K562 (cell line): Measurements from ENCODE around the gene GATAD2B. TPM values are rescaled to one million over a fixed set of nuclear protein-coding genes. Genes with fewer than 3 reads are reported as not detected.
A peak's percentile ranks its signal among the peaks of the same experiment; 100 is the strongest.

Source experiments
- DPF2 ChIP-seq: fragments of 450-650 bp; IDR thresholded peaks from 2 replicates; pipeline ENCODE4 v1.6.1; 2016
- ELF4 ChIP-seq: fragments of 450-650 bp; formaldehyde crosslinking; IDR thresholded peaks from 2 replicates; pipeline ENCODE4 v1.4.0; 2022; ENCODE audit warnings: missing genetic modification characterization
- ILF3 ChIP-seq: fragments of 450-650 bp; IDR thresholded peaks from 2 replicates; pipeline ENCODE4 v1.6.1; 2018; ENCODE audit warnings: antibody characterized with exemption, mild to moderate bottlenecking, moderate library complexity, borderline replicate concordance
- JUND ChIP-seq, 2 experiments: IDR thresholded peaks; 2 replicates in 1 of 2; 3 replicates in 1 of 2; pipeline ENCODE4 v1.6.1; 2011; ENCODE audit warnings: borderline replicate concordance in 2 of 2, low read depth in 2 of 2, low read length in 2 of 2, improper control_type of control experiment in 1 of 2, missing biosample characterization in 1 of 2, missing genetic modification characterization in 1 of 2, missing genetic modification reagents in 1 of 2
- MXI1 ChIP-seq: IDR thresholded peaks from 2 replicates; pipeline ENCODE4 v1.6.1; 2011; ENCODE audit warnings: low read depth, mild to moderate bottlenecking, improper control_type of control experiment, low read length
- NEUROD1 ChIP-seq: fragments of 150-350 bp; IDR thresholded peaks from 2 replicates; pipeline ENCODE4 v1.6.1; 2014; ENCODE audit warnings: borderline replicate concordance, low read length, low read depth; ENCODE audit not compliant: partially characterized antibody
- NR2C2 ChIP-seq, 2 experiments: fragments of 200-800 bp in 1 of 2; sonication (Bioruptor generic) in 1 of 2; sonication (generic) in 1 of 2; formaldehyde crosslinking in 1 of 2; IDR thresholded peaks; 2 replicates each; pipeline versions ENCODE4 v1.6.1 to v1.8.0; 2016 to 2022; ENCODE audit warnings: mild to moderate bottlenecking in 1 of 2, missing compliant biosample characterization in 1 of 2, missing genetic modification characterization in 1 of 2, missing genetic modification reagents in 1 of 2
- NRF1 ChIP-seq, 2 experiments: fragments of 450-650 bp; IDR thresholded peaks in 1 of 2; conservative IDR thresholded peaks in 1 of 2; 2 replicates each; pipeline ENCODE4 v1.6.1; 2014; ENCODE audit warnings: mild to moderate bottlenecking in 2 of 2
- RBM22 ChIP-seq: fragments of 200-400 bp; formaldehyde crosslinking; IDR thresholded peaks from 2 replicates; pipeline ENCODE4 v1.6.1; 2018; ENCODE audit warnings: low read length, low read depth; ENCODE audit not compliant: poor library complexity, severe bottlenecking
- RERE ChIP-seq: sonication (generic); formaldehyde crosslinking; IDR thresholded peaks from 2 replicates; pipeline ENCODE4 v1.8.0; 2023; ENCODE audit warnings: missing genetic modification reagents, mild to moderate bottlenecking, borderline replicate concordance
- SIRT6 ChIP-seq: IDR thresholded peaks from one replicate; pipeline ENCODE4 v1.6.1; 2012; ENCODE audit warnings: low read depth, mild to moderate bottlenecking, control low read depth, inconsistent platforms, low read length, moderate library complexity
- ZBTB9 ChIP-seq: fragments of 450-650 bp; formaldehyde crosslinking; IDR thresholded peaks from 2 replicates; pipeline ENCODE4 v1.4.0; 2020; ENCODE audit warnings: mild to moderate bottlenecking, moderate library complexity
- ZC3H4 ChIP-seq: sonication (generic); formaldehyde crosslinking; IDR thresholded peaks from 2 replicates; pipeline ENCODE4 v1.9.0; 2021; ENCODE audit warnings: missing genetic modification reagents, borderline replicate concordance
- ZHX1 ChIP-seq: fragments of 150-350 bp; conservative IDR thresholded peaks from 2 replicates; pipeline ENCODE4 v1.6.1; 2014; ENCODE audit warnings: low read length
- ZNF561 ChIP-seq: fragments of 450-650 bp; formaldehyde crosslinking; conservative IDR thresholded peaks from 2 replicates; pipeline ENCODE4 v1.4.0; 2020; ENCODE audit warnings: mild to moderate bottlenecking, moderate library complexity
- ZNF76 ChIP-seq: fragments of 250-450 bp; sonication (Bioruptor Pico); IDR thresholded peaks from 2 replicates; pipeline ENCODE4 v1.4.0; 2020; ENCODE audit warnings: mild to moderate bottlenecking, moderate library complexity, borderline replicate concordance
- polyA plus RNA-seq, 8 experiments: library from polyadenylated mRNA; depleted of rRNA in 4 of 8; stranded (reverse) in 5 of 8; unstranded in 3 of 8; fragments of >200 nt; fragmentation: Nextera tagmentation in 2 of 8; fragmentation: Illumina TruSeq in 1 of 8; extraction: Ambion mirVana in 2 of 8; extraction: Trizol in 1 of 8; gene quantifications; 2 replicates each; pipeline versions ENCODE4 v1.2.1 to v1.2.3, GENCODE V29; 2011 to 2014; ENCODE audit warnings: inconsistent platforms in 1 of 8, missing spikeins in 1 of 8
- total RNA-seq, 7 experiments: library from RNA; depleted of rRNA in 6 of 7; stranded (reverse); fragments of >200 nt in 6 of 7; fragmentation: Illumina TruSeq in 2 of 7; extraction: Trizol in 2 of 7; gene quantifications; 2 replicates each; pipeline versions ENCODE4 v1.2.1 to v1.2.3, GENCODE V29; 2011 to 2021; ENCODE audit warnings: low replicate concordance in 1 of 7

Gene GATAD2B
- total and polyA plus RNA-seq, 9 of the 15 experiments (the other 6 are each of a cell fraction or from before 2014, with no cell fraction given): 1.5 to 40.2 (median 4.9) TPM

DNA sequence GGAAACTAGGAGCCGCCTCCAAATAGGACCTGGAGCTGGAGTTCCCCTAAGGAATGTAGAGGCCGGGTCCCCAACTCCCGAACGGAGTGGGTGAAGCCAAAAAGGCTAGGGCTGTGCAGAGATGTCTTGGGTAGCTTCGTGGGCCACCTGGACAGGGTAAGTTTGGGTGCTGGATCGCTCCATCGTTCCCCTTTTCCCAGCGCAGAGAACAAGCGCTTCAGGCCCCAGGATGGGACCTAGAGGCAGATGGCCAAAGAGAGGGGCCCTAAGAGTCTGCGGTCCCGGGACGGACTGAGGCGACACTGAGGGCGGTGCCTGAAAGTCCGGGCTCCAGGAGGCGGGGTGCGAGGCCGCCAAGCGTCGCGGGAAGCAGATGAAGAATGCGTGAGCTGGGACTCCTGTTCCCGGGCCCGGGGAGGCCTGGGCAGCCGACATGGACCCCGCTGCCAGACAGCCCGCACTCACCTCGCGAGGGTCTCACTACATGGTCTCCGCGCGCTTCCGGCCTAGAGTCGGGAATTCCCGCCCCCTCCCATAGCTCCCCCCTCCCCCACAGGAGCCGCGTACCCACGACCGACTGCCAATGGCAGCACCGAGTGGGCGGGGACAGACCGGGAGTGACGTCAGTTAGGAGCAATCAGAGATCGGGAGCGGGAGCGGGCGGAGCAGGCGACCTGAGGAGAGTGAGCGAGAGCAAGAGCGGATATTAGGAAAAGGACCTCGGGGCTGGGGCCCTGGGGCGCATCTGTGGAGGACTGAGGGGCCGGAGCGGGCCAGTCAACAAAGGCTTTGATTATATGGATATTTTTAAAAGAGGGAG lies 40.5 kb upstream of the GATAD2B start, which contains the start of gene SLC39A1 (continued):
- TF ChIP-seq NR2C2 (CRISPR knock-in tag; IDR thresholded peaks at IDR 0.05) (no peak), NR2C2 (tag; IDR thresholded peaks at IDR 0.05) (peak; percentile 43; the same call in 1 of the 2 replicates), ZNF76 (CRISPR knock-in tag) (no peak), MXI1 (no peak), ZHX1 (no peak), SIRT6 (no peak), NEUROD1 (peak; percentile 71), ILF3 (no peak), ZBTB9 (CRISPR knock-in tag) (no peak), ZNF561 (CRISPR knock-in tag) (no peak), ELF4 (CRISPR knock-in tag) (no peak), RERE (CRISPR knock-in tag) (no peak), JUND (IDR thresholded peaks at IDR 0.05; ENCODE audit: borderline replicate concordance, low read depth, low read length) (peak; percentile 78), JUND (tag; IDR thresholded peaks at IDR 0.05; ENCODE audit: borderline replicate concordance, low read depth, low read length) (no peak; the same call in 1 of the 3 replicates), DPF2 (no peak), NRF1 (conservative IDR thresholded peaks at IDR 0.05 in 1 of 2, IDR thresholded peaks at IDR 0.05 in 1 of 2) (peak; percentile 62 to 67), RBM22 (no peak), ZC3H4 (CRISPR knock-in tag) (no peak)
